DND-41 (cell line): Measurements from ENCODE around the gene MGAT4A.

Source experiments
- CTCF ChIP-seq: IDR thresholded peaks from 2 replicates; pipeline ENCODE4 v1.5.1; 2012; ENCODE audit warnings: borderline replicate concordance, low read length, moderate library complexity, mild to moderate bottlenecking; ENCODE audit not compliant: poor library complexity, severe bottlenecking; ENCODE audit errors: extremely low read depth
- EZH2 ChIP-seq: IDR thresholded peaks from 3 replicates; pipeline ENCODE4 v1.6.1; 2012; ENCODE audit warnings: borderline replicate concordance, low read depth, mild to moderate bottlenecking, moderate library complexity, low read length, inconsistent platforms; ENCODE audit not compliant: severe bottlenecking

GRCh38 chr2:98598781-98599428 is 132.0 kb downstream of the MGAT4A start:
- no peak for TF ChIP-seq CTCF
- no peak for TF ChIP-seq EZH2
